Chondrocyte (in vitro differentiated cells): ENCODE data around the gene GALNTL6. TPM values are rescaled to one million over a fixed set of nuclear protein-coding genes. Genes with fewer than 3 reads are reported as not detected.

ENCODE experiments used
- DNase-seq: peaks from one replicate; pipeline ENCODE4 v3.0.0; 2021; ENCODE audit warnings: mixed read lengths, low spot score
- H3K27ac Mint-ChIP-seq: one replicate; pipeline ENCODE4 v1.8.0; 2021; ENCODE audit warnings: mild to moderate bottlenecking, moderate library complexity, mixed read lengths; ENCODE audit not compliant: unreplicated experiment
- H3K27me3 Mint-ChIP-seq: 2 replicates; pipeline ENCODE4 v1.8.0; 2021; ENCODE audit warnings: low read depth, mixed read lengths
- H3K36me3 Mint-ChIP-seq: 2 replicates; pipeline ENCODE4 v1.8.0; 2021; ENCODE audit warnings: low read depth, mixed read lengths
- H3K4me1 Mint-ChIP-seq: 2 replicates; pipeline ENCODE4 v1.8.0; 2021; ENCODE audit warnings: low read depth, mild to moderate bottlenecking, mixed read lengths
- H3K4me3 Mint-ChIP-seq: one replicate; pipeline ENCODE4 v1.8.0; 2021; ENCODE audit warnings: mild to moderate bottlenecking, moderate library complexity, mixed read lengths; ENCODE audit not compliant: unreplicated experiment
- H3K9me3 Mint-ChIP-seq: 2 replicates; pipeline ENCODE4 v1.8.0; 2021; ENCODE audit warnings: low read depth, mixed read lengths
- CTCF ChIP-seq: fragments of 200-600 bp; sonication (generic); IDR thresholded peaks from 2 replicates; pipeline ENCODE4 v1.5.0; 2021; ENCODE audit warnings: antibody characterized with exemption, mild to moderate bottlenecking, moderate library complexity
- total RNA-seq: library from RNA; stranded (reverse); gene quantifications from 3 replicates; pipeline ENCODE4 v1.2.1, GENCODE V29; 2021

GALNTL6 gene
- total RNA-seq, 1 donor from 2014 or later, result not detected

GRCh38 chr4:172736046-172736445, 922.8 kb downstream of the GALNTL6 start:
- Mint-ChIP-seq H3K27ac (no peak overlapping the region), H3K36me3 (peaks cover 3% of the 10 kb centered on the region), H3K4me3 (no peak overlapping the region), H3K4me1 (no peaks in the 10 kb centered on the region), H3K27me3 (no peaks in the 10 kb centered on the region), H3K9me3 (peaks cover 65% of the 10 kb centered on the region)
- DNase-seq, result no peak
- no peak for TF ChIP-seq CTCF

- H3K27ac Mint-ChIP-seq, result no peak overlapping the region
- no peak overlapping the region for H3K4me3 Mint-ChIP-seq
- H3K4me1 Mint-ChIP-seq, result no peaks in the 10 kb centered on the region
- H3K9me3 Mint-ChIP-seq, result peaks cover 29% of the 10 kb centered on the region
- H3K27me3 Mint-ChIP-seq, result peaks cover 4% of the 10 kb centered on the region
- TF ChIP-seq CTCF, result no peak
- H3K36me3 Mint-ChIP-seq, result no peaks in the 10 kb centered on the region
- DNase-seq, result no peak
These were observed 927.2 kb downstream of the GALNTL6 start for GRCh38 chr4:172740434-172740833.

GRCh38 chr4:172750910-172751309, 937.7 kb downstream of the GALNTL6 start:
- no peak for DNase-seq
- TF ChIP-seq CTCF, result no peak
- no peak overlapping the region for H3K27ac Mint-ChIP-seq
- H3K9me3 Mint-ChIP-seq, result no peaks in the 10 kb centered on the region
- no peaks in the 10 kb centered on the region for H3K36me3 Mint-ChIP-seq
- H3K27me3 Mint-ChIP-seq, result peaks cover 5% of the 10 kb centered on the region
- no peak overlapping the region for H3K4me3 Mint-ChIP-seq
- no peaks in the 10 kb centered on the region for H3K4me1 Mint-ChIP-seq

- H3K9me3 Mint-ChIP-seq, result no peaks in the 10 kb centered on the region
- no peaks in the 10 kb centered on the region for H3K4me1 Mint-ChIP-seq
- H3K27me3 Mint-ChIP-seq, result peaks cover 5% of the 10 kb centered on the region
- H3K4me3 Mint-ChIP-seq, result no peak overlapping the region
- no peak for DNase-seq
- TF ChIP-seq CTCF, result no peak
- H3K36me3 Mint-ChIP-seq, result no peaks in the 10 kb centered on the region
- H3K27ac Mint-ChIP-seq, result no peak overlapping the region
These were observed 938.3 kb downstream of the GALNTL6 start for GRCh38 chr4:172751550-172751949.

GRCh38 chr4:172758586-172759340, 945.6 kb downstream of the GALNTL6 start:
- TF ChIP-seq CTCF, result no peak
- DNase-seq, result no peak

More at GRCh38 chr4:172758586-172759340, 945.6 kb downstream of the GALNTL6 start:
- H3K27ac Mint-ChIP-seq, result no peak overlapping the region
- no peaks in the 10 kb centered on the region for H3K4me1 Mint-ChIP-seq
- H3K9me3 Mint-ChIP-seq, result no peaks in the 10 kb centered on the region
- no peak overlapping the region for H3K4me3 Mint-ChIP-seq
- no peaks in the 10 kb centered on the region for H3K27me3 Mint-ChIP-seq
- no peaks in the 10 kb centered on the region for H3K36me3 Mint-ChIP-seq
